Nephron progenitor cell (in vitro differentiated cells): ENCODE data around the gene MCM7.

ENCODE experiments used
- DNase-seq: peaks from one replicate; pipeline ENCODE4 v3.0.0; 2021
- H3K27ac Mint-ChIP-seq: 2 replicates; pipeline ENCODE4 v1.8.0; 2021; ENCODE audit warnings: mild to moderate bottlenecking, moderate library complexity, mixed read lengths
- H3K27me3 Mint-ChIP-seq: 2 replicates; pipeline ENCODE4 v1.8.0; 2021; ENCODE audit warnings: mild to moderate bottlenecking, low read depth, mixed read lengths; ENCODE audit not compliant: poor library complexity
- H3K36me3 Mint-ChIP-seq: 2 replicates; pipeline ENCODE4 v1.8.0; 2021; ENCODE audit warnings: low read depth, mixed read lengths
- H3K4me1 Mint-ChIP-seq: 2 replicates; pipeline ENCODE4 v1.8.0; 2021; ENCODE audit warnings: mixed read lengths
- H3K4me3 Mint-ChIP-seq: 2 replicates; pipeline ENCODE4 v1.8.0; 2021; ENCODE audit warnings: mild to moderate bottlenecking, moderate library complexity, mixed read lengths
- H3K9me3 Mint-ChIP-seq: 2 replicates; pipeline ENCODE4 v1.8.0; 2021; ENCODE audit warnings: mild to moderate bottlenecking, moderate library complexity, mixed read lengths
- TF ChIP-seq, protein P1 (sequence below): fragments of 200-600 bp; sonication (generic); IDR thresholded peaks from 2 replicates; pipeline ENCODE4 v1.5.0; 2021; ENCODE audit warnings: antibody characterized with exemption

MCM7 gene

GRCh38 chr7:100128637-100128963 lies 27.4 kb upstream of the MCM7 start:
- no peaks in the 10 kb centered on the region for H3K9me3 Mint-ChIP-seq
- no peak for DNase-seq
- peaks cover 9% of the 10 kb centered on the region for H3K36me3 Mint-ChIP-seq
- TF ChIP-seq, protein P1, sequence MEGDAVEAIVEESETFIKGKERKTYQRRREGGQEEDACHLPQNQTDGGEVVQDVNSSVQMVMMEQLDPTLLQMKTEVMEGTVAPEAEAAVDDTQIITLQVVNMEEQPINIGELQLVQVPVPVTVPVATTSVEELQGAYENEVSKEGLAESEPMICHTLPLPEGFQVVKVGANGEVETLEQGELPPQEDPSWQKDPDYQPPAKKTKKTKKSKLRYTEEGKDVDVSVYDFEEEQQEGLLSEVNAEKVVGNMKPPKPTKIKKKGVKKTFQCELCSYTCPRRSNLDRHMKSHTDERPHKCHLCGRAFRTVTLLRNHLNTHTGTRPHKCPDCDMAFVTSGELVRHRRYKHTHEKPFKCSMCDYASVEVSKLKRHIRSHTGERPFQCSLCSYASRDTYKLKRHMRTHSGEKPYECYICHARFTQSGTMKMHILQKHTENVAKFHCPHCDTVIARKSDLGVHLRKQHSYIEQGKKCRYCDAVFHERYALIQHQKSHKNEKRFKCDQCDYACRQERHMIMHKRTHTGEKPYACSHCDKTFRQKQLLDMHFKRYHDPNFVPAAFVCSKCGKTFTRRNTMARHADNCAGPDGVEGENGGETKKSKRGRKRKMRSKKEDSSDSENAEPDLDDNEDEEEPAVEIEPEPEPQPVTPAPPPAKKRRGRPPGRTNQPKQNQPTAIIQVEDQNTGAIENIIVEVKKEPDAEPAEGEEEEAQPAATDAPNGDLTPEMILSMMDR: no peak
- H3K4me3 Mint-ChIP-seq: peak overlapping the region; percentile 81
- no peak overlapping the region for H3K27ac Mint-ChIP-seq
- peaks cover 38% of the 10 kb centered on the region for H3K4me1 Mint-ChIP-seq
- peaks cover 17% of the 10 kb centered on the region for H3K27me3 Mint-ChIP-seq

GRCh38 chr7:100127866-100128636 lies 26.9 kb upstream of the MCM7 start:
- no peak overlapping the region for H3K27ac Mint-ChIP-seq

DNA sequence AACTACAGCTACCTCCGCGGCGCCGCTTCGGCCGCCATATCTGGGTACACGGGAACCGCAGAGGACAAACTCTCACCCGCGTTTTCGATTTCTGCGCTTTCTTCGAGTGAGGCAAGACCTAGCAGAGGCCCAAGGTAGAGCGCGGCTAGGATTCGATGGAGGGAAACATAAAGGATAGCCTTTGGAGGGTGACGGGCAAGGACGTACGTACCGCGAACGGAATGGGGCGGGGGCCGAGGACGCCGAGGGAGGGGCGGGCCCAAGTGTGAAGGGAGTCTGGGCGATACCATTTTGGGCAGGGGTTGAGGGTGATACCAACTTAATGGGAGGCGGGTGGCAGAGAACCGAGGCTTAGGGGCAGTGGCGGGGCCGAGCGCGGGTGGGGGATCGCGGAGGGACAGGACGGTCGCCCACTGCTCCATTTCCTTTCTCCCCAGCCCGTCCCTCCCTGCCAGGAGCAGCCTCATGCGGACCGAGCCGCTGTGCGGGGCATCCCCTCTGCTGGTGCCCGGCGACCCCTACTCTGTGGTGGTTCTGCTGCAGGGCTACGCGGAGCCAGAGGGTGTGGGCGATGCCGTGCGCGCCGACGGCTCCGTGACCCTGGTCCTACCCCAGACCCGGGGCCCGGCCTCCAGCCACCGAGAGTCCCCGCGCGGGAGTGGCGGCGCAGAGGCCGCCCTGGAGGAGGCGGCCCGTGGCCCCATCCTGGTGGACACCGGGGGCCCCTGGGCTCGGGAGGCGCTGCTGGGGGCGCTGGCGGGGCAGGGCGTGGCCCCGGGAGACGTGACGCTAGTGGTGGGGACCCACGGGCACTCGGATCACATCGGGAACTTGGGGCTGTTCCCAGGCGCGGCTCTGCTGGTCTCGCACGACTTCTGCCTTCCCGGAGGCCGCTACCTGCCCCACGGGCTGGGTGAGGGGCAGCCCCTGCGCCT lies 26.0 kb upstream of the MCM7 start, which contains the start of gene MBLAC1:
Gene MBLAC1 (plus strand): TSS at position 37 of the 935 bp plus-strand sequence. CDS start 429 bp downstream, at position 466.
- Mint-ChIP-seq H3K4me3 (peak within 1 kb of the TSS; percentile 95), H3K36me3 (peaks cover 17% of the 10 kb centered on the region), H3K27me3 (peaks cover 17% of the 10 kb centered on the region), H3K4me1 (peaks cover 33% of the 10 kb centered on the region), H3K9me3 (no peaks in the 10 kb centered on the region), H3K27ac (peak within 1 kb of the TSS; percentile 99)
- TF ChIP-seq, protein P1: no peak
- peak; percentile 91 for DNase-seq

More at GRCh38 chr7:100127866-100128636, 26.9 kb upstream of the MCM7 start:
- DNase-seq: peak; percentile 44
- peaks cover 38% of the 10 kb centered on the region for H3K4me1 Mint-ChIP-seq
- peaks cover 17% of the 10 kb centered on the region for H3K27me3 Mint-ChIP-seq
- no peaks in the 10 kb centered on the region for H3K9me3 Mint-ChIP-seq
- H3K4me3 Mint-ChIP-seq: peak overlapping the region; percentile 81
- peaks cover 11% of the 10 kb centered on the region for H3K36me3 Mint-ChIP-seq
- TF ChIP-seq, protein P1: no peak

GRCh38 chr7:100126239-100126930 lies 25.2 kb upstream of the MCM7 start:
- H3K4me3 Mint-ChIP-seq: peak overlapping the region; percentile 95
- H3K27ac Mint-ChIP-seq: peak overlapping the region; percentile 99
- peaks cover 35% of the 10 kb centered on the region for H3K4me1 Mint-ChIP-seq
- peaks cover 14% of the 10 kb centered on the region for H3K27me3 Mint-ChIP-seq
- H3K36me3 Mint-ChIP-seq: peaks cover 17% of the 10 kb centered on the region
- no peak for DNase-seq
- TF ChIP-seq, protein P1: no peak
- H3K9me3 Mint-ChIP-seq: no peaks in the 10 kb centered on the region

- Mint-ChIP-seq H3K4me3 (peak overlapping the region; percentile 7), H3K9me3 (no peaks in the 10 kb centered on the region), H3K36me3 (peaks cover 17% of the 10 kb centered on the region), H3K4me1 (peaks cover 47% of the 10 kb centered on the region), H3K27me3 (peaks cover 11% of the 10 kb centered on the region), H3K27ac (peak overlapping the region; percentile 50)
- TF ChIP-seq, protein P1: no peak
- DNase-seq: no peak
Measured at GRCh38 chr7:100124301-100125230, 23.4 kb upstream of the MCM7 start.
